Choroid plexus epithelial cell (primary cell): ENCODE results near the gene TTC7B.

Experiments
- DNase-seq: peaks from one replicate; pipeline ENCODE4 v3.0.0-alpha.2; 2010; ENCODE audit warnings: low read depth
- H3K4me3 ChIP-seq: 2 replicates; pipeline ENCODE4 v1.5.1; 2011; ENCODE audit warnings: low read depth, mild to moderate bottlenecking, control low read depth, low read length, moderate library complexity
- TF ChIP-seq, protein P1 (sequence below): conservative IDR thresholded peaks from 2 replicates; pipeline ENCODE4 v1.5.1; 2011; ENCODE audit warnings: low read depth, mild to moderate bottlenecking, control low read depth, inconsistent platforms, low read length, moderate library complexity

The TTC7B gene

DNA sequence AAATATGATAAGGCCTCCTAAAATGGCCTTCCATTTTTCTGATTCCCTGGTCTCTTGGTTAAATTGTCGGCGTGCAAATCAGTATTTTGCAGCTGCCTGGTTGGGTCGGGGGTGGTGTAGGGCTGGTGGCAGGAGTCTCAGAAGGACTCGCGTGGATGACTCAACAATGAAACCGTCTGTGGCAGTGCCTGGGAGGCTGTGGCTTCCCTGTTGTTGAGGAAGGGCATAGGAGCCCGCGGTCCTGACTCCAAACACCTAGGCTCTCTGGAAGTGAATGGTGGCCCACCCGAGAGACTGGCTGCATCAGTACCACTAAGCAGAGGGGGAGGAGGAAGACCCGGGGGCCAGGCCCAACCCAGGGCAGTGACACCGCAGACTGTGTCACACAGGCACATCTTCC is 207.9 kb downstream of the TTC7B start:
- TF ChIP-seq, protein P1, sequence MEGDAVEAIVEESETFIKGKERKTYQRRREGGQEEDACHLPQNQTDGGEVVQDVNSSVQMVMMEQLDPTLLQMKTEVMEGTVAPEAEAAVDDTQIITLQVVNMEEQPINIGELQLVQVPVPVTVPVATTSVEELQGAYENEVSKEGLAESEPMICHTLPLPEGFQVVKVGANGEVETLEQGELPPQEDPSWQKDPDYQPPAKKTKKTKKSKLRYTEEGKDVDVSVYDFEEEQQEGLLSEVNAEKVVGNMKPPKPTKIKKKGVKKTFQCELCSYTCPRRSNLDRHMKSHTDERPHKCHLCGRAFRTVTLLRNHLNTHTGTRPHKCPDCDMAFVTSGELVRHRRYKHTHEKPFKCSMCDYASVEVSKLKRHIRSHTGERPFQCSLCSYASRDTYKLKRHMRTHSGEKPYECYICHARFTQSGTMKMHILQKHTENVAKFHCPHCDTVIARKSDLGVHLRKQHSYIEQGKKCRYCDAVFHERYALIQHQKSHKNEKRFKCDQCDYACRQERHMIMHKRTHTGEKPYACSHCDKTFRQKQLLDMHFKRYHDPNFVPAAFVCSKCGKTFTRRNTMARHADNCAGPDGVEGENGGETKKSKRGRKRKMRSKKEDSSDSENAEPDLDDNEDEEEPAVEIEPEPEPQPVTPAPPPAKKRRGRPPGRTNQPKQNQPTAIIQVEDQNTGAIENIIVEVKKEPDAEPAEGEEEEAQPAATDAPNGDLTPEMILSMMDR: no peak
- DNase-seq: no peak
- H3K4me3 ChIP-seq: no peak overlapping the region

DNA sequence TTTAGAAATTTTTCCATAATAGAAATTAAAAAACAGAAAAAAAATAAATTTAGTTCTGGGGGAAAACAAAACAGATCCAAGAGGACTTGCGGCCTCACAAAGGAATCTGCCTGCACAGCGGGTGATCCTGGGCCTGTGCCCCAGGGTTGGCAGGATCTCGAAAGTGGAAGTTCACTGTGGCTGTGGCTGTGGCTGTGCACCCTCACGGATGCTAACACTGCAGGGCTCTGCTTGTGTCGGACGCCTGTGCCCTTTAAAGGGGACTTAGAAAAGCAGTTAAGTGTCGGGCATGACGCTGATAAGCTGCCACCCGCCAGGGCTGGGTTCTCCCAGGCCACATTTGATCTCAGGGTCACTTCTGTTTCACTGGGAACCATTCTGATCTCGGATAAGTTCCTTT is 209.1 kb downstream of the TTC7B start:
- no peak for DNase-seq
- no peak overlapping the region for H3K4me3 ChIP-seq
- TF ChIP-seq, protein P1: no peak

DNA sequence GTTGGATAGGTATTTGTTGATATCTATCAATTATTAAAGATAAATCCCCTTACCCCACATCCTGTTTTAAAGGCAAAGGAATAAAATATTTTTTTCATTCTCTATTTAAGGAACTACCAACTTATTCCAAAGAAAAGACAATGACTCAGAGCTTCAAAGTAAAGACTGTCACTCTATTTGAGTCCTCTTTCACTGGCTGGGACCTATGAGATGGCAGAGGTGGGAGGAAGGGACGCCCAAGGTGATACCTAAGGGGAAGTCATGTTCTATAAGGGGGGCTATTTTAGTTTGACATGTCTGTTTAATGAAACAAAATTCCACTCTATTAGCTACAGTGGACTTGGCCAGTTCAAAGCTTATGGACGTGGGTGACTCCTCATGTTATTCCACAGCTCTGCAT is 209.8 kb downstream of the TTC7B start:
- TF ChIP-seq, protein P1: no peak
- DNase-seq: no peak
- no peak overlapping the region for H3K4me3 ChIP-seq

DNA sequence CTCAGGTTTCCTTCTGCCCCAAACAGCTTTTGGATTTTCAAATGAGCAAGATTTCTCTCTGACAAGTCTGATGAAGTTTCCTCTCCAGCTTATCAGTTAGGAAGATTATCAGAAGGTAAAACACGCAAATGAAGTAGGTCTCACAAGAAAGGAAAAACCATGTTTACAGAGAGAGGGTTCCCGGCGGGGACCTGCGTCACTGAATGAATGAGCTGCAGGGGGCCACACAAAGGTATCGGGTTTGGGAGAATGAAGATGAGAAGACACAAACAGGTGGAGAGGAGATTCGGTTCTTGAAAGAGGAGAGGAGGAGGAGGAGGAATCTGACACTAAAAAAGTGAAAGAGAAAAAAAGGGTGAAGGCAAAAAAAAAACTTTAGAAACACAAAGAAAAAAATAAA is 210.8 kb downstream of the TTC7B start:
- TF ChIP-seq, protein P1: no peak
- no peak for DNase-seq
- H3K4me3 ChIP-seq: no peak overlapping the region

DNA sequence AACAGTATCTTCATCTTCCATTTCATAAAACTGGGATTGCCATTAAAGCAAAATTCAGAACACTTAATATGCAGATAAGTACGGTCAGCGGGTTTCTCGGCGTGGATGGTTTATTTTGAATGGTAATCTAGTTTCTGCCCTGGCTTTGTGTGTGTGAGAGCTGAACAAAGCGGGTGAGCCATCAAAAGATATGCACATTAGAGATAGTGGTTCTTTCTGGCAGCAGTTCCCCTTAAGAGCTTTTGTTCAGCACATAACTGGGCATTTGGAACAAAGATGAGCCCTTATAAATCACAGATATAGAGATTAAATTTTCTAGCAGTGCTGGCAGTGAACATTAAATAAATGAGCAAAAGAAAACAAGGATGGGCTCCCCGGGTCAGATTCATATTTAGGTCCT is 211.9 kb downstream of the TTC7B start:
- no peak for DNase-seq
- H3K4me3 ChIP-seq: no peak overlapping the region
- TF ChIP-seq, protein P1: no peak

DNA sequence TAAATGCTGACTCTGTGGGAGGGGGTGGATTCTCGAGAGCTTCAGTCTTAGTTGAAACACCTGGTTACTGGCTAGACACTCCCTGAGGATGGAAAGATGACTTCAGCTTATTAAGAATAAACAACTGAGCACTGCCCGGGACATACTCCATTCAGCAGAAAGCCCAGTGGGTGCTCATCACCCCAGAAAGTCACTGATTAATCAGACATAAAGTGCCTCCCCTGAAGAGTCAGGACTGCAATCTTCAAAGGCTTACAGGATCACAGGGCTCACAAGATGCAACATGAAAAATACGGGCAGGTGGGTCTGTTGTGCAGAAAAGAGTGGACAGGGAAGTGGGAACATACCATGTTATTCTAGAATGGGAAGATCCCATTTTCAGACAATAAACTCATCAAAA is 212.4 kb downstream of the TTC7B start:
- TF ChIP-seq, protein P1: no peak
- no peak overlapping the region for H3K4me3 ChIP-seq
- no peak for DNase-seq

DNA sequence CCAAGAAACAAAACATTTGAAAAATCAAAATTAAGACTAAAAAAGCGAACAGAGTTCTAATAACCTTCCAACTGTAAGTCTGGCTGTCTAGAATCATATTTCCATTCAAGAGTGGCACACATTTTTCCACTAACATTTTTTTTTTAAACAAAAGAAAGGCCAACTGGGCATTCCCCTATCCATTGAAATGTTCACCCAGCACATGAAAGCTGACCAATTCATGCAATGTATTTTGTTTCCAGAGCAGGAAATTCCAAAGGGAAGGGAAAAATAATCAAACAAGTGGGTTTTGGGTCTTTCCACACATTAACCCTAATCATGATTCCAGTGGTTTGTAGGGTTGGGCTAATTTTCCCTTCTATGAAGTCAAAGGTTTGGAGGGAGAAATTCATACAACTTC is 212.9 kb downstream of the TTC7B start:
- no peak overlapping the region for H3K4me3 ChIP-seq
- DNase-seq: no peak
- TF ChIP-seq, protein P1: no peak
